ENCODE data around the gene SRM.

- TF ChIP-seq, protein P1, sequence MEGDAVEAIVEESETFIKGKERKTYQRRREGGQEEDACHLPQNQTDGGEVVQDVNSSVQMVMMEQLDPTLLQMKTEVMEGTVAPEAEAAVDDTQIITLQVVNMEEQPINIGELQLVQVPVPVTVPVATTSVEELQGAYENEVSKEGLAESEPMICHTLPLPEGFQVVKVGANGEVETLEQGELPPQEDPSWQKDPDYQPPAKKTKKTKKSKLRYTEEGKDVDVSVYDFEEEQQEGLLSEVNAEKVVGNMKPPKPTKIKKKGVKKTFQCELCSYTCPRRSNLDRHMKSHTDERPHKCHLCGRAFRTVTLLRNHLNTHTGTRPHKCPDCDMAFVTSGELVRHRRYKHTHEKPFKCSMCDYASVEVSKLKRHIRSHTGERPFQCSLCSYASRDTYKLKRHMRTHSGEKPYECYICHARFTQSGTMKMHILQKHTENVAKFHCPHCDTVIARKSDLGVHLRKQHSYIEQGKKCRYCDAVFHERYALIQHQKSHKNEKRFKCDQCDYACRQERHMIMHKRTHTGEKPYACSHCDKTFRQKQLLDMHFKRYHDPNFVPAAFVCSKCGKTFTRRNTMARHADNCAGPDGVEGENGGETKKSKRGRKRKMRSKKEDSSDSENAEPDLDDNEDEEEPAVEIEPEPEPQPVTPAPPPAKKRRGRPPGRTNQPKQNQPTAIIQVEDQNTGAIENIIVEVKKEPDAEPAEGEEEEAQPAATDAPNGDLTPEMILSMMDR (IDR thresholded peaks at IDR 0.05 in 2 of 3, conservative IDR thresholded peaks at IDR 0.05 in 1 of 3; ENCODE audit: borderline replicate concordance in 1 of 3, insufficient read depth in 1 of 3, low read depth in 2 of 3, low read length in 2 of 3) = no peak
- TF ChIP-seq CEBPB (IDR thresholded peaks at IDR 0.05; ENCODE audit: low read depth) (no peak), EZH2phosphoT487 (IDR thresholded peaks at IDR 0.05; ENCODE audit: borderline replicate concordance) (no peak), POLR2A (IDR thresholded peaks at IDR 0.05; ENCODE audit: borderline replicate concordance, extremely low read depth, insufficient read depth, insufficient read length) (no peak), ATF3 (IDR thresholded peaks at IDR 0.05) (no peak), EZH2 (IDR thresholded peaks at IDR 0.05) (no peak), TCF7L2 (IDR thresholded peaks at IDR 0.05; ENCODE audit: borderline replicate concordance, extremely low read depth, insufficient read depth, insufficient read length) (no peak), YY1 (IDR thresholded peaks at IDR 0.05; ENCODE audit: extremely low read depth, insufficient replicate concordance, low read depth, low read length) (no peak)
Observed at GRCh38 chr1:11044849-11045427, 14.9 kb downstream of the SRM start.

Measured in HCT116 (cell line).